GM21786 (cell line): ENCODE measurements around the gene NFAT5.
"Not testable (repeated sequence)": the region's sequence is repeated elsewhere in the genome, so short reads cannot be mapped to it uniquely, and the experiment has no call there.

ENCODE experiments used
- ATAC-seq: cut with Tn5 transposase; IDR thresholded peaks from one replicate; pipeline ENCODE4 v1.9.1; 2021; ENCODE audit not compliant: unreplicated experiment

The NFAT5 gene

DNA sequence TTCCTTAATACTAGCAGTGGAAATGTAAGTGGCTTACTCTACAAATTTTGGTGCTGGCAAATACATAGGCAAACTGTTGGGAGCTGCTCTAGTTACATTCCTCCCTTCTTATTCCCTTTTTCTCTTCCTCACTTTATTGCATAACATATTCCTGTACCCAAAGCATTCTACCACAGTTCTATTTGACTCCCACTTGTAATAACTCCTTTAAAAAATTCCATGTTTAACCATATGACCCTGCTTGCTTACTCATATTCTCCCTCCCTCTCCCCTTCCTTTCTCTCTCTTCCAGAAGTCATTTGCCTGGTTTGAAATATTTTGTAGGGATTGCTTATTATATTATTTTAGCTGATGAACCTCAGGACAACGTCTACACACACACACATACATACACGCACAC is 137.9 kb downstream of the NFAT5 start:
- no peak for ATAC-seq

- ATAC-seq = no peak
These were observed 140.6 kb downstream of the NFAT5 start for GRCh38 chr16:69706256-69706974.

GRCh38 chr16:69706975-69707340 is 141.2 kb downstream of the NFAT5 start:
- no peak for ATAC-seq

DNA sequence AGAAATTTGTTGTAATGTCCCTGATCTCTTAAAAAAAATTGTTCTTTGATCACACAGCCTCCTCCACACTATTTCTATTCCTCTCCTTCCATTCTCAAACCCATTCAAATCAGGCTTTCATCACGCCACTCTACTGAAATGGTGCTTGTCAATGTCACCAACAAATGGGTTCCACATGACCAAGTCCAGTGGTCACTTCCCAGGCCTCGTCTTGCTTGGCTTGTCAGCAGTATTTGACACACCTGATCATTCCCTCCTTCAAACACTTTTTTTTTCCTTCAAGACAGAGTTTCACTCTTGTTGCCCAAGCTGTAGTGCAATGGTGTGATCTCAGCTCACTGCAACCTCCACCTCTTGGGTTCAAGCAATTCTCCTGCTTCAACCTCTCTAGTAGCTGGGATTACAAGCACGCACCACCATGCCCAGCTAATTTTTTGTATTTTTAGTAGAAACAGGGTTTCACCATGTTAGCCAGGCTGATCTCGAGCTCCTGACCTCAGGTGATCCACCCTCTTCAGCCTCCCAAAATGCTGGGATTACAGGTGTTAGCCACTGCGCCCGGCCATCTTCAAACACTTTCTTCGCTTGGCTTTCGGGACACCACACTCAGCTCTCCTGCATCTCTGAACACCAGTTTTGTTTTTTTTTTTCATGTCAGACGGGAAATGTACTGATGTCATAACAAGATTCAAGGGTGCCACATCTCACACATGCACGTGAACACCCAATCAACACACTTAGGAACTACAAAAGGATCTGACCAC is 142.3 kb downstream of the NFAT5 start:
- ATAC-seq = no peak

GRCh38 chr16:69709456-69710084 is 143.8 kb downstream of the NFAT5 start:
- no peak for ATAC-seq

DNA sequence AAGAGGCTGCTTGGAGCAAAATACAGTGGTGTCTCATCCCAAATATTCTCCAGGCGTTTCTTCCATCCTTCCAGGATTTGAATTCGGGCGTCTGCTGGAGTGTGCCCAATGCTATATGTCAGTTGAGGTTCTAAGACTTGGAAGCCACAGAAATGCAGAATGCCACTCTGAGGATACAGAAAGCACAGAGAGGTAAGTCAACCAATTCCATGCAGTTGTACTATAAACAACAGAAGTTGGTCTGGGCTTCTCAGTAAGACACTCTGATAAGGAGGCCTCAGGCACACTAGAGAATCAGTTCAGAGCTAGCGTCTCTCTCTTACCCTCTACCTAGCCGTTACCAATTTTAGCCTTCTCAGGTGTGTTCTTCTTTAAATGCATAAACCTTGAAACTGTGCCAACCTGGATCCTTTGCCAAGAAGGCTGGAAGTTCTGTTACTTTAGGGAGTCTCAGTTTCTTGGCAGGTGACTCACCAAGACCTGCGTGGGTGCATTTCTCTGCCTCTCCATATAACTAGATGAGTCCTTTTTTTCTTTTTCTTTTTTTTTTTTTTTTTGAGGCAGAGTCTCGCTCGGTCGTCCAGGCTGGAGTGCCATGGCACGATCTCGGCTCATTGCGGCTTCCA is 145.5 kb downstream of the NFAT5 start:
- no peak for ATAC-seq

- ATAC-seq = no peak
These were observed 146.5 kb downstream of the NFAT5 start for GRCh38 chr16:69712277-69712676.

GRCh38 chr16:69712914-69713581 is 147.3 kb downstream of the NFAT5 start:
- ATAC-seq = no peak

GRCh38 chr16:69717066-69717465 is 151.3 kb downstream of the NFAT5 start:
- ATAC-seq = no peak

- ATAC-seq = no peak
These were observed 152.5 kb downstream of the NFAT5 start for GRCh38 chr16:69718111-69718764.

GRCh38 chr16:69720822-69721430 is 155.2 kb downstream of the NFAT5 start:
- ATAC-seq = no peak

GRCh38 chr16:69721441-69721957 is 155.7 kb downstream of the NFAT5 start:
- ATAC-seq = no peak

DNA sequence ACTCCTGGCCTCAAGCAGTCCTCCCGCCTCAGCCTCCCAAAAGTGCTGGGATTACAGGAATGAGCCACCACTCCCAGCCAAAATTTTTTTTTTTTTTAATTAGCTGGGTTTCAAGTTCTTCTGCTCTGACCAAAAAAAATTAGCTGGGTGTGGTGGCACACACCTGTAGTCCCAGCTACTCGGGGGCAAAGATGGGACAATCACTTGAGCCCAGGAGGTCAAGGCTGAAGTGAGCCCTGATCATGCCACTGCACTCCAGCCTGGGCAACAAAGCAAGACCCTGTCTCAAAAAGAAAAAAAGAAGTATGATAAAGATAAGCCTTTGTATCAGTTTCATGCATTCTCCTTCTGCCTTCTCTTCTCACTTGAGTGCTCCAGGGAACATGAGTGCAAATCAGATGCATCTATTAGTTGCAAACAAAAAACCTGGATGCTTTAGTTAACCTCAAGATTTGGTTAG is 158.7 kb downstream of the NFAT5 start:
- ATAC-seq = no peak

DNA sequence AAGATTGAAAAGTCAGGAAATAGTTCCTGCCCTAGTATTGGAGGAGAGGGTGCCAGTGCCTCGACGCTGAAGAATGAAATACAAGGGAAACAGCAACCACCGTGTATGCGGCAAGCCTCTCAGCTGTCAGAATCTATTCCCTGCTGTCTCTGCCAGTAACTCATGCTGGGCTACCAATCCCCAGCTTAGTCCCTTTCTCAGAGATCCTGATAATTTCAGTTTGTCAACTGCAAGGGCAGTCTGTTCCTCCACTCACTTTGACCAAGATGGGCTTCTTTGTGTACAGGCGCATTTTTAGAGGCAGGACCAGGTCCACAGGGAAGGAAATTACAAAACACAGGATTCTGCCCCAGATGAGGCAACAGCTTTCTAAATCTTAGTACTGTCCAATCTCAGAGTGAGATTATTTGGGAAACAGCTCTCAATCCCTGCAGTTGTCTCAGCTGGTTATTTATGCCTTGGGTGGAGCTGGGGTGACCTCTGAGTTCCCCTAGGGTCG is 159.3 kb downstream of the NFAT5 start:
- no peak for ATAC-seq

DNA sequence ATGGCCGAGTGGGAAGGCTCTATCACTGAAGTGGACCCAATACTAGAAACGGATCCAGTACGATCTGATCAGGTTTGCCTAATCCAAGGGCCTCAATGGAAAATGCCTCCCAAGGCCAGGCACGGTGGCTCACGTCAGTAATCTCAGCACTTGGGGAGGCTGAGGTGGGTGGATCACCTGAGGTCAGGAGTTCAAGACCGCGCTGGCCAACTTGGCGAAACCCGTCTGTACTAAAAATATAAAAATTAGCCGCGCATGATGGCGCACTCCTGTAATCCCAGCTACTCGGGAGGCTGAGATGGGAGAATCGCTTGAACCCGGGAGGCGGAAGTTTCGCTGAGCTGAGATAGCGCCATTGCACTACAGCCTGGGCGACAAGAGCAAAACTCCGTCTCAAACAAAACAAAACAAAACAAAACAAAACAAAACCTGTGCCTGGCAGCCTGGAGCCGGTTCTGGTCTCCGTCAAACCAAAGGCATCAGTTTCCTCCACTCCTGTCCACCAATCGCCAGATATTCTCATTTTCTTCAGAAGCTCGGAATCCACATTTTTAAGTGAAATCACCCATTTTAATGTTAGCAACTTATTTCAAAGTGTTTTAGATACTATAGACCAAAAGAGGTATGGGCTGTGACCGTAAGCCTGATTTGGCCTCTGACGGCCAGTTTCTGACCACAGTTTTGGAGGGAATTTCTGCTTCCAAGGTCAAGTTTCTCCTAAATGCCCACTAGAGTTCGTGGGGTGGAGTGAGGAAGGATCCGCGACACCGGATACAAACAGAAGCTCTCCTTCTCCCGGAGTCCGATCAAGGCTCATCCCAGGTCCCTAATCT is 159.9 kb downstream of the NFAT5 start:
- ATAC-seq = no peak

- ATAC-seq = peak; percentile 98
These were observed 160.7 kb downstream of the NFAT5 start, which contains the start of gene NQO1 for GRCh38 chr16:69726313-69727060. Gene NQO1, minus strand, starts transcription at chr16:69726560. Its CDS starts 121 bp downstream, at chr16:69726439.

- no peak for ATAC-seq
These were observed 162.1 kb downstream of the NFAT5 start for GRCh38 chr16:69727916-69728270.

- ATAC-seq = not testable (repeated sequence)
These were observed 163.3 kb downstream of the NFAT5 start for GRCh38 chr16:69729030-69729429.
